ENCODE measurements around the gene ITPR3.

- no peak for TF ChIP-seq CTCF (IDR thresholded peaks at IDR 0.05)
- TF ChIP-seq EP300 (IDR thresholded peaks at IDR 0.05; ENCODE audit: low read depth), result no peak
These were observed 57.3 kb downstream of the ITPR3 start for GRCh38 chr6:33678233-33678931.

Measured in transverse colon (tissue), 3 donors.